Limb (tissue), 2 donors: Measurements from ENCODE around the gene LDAH.
"Not testable (repeated sequence)": the region's sequence is repeated elsewhere in the genome, so short reads cannot be mapped to it uniquely, and the experiment has no call there.

ENCODE experiments used
- DNase-seq, 2 donors: peaks; one replicate each; pipeline ENCODE4 v3.0.0-alpha.2; 2016; ENCODE audit errors: extremely low spot score in 2 of 2

The LDAH gene

DNA sequence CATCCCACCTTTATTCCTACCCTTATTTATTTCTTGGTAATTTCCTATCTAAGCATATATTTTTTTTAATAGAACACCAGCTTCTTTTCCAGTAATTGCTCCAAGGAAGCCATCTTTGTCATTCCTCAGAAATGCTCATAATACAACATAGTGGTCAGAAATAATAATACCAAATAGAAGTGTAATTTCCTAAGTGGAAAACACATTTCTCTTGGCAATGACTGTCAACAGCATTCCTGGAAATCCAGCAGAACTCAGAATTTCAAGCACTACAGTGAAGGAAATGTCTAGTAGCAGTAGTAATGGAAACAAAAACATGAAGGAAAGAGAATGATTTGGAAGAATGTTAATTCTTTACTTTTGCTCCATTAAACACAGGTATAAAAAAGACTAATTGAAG is 99.4 kb downstream of the LDAH start:
- no peak for DNase-seq

DNA sequence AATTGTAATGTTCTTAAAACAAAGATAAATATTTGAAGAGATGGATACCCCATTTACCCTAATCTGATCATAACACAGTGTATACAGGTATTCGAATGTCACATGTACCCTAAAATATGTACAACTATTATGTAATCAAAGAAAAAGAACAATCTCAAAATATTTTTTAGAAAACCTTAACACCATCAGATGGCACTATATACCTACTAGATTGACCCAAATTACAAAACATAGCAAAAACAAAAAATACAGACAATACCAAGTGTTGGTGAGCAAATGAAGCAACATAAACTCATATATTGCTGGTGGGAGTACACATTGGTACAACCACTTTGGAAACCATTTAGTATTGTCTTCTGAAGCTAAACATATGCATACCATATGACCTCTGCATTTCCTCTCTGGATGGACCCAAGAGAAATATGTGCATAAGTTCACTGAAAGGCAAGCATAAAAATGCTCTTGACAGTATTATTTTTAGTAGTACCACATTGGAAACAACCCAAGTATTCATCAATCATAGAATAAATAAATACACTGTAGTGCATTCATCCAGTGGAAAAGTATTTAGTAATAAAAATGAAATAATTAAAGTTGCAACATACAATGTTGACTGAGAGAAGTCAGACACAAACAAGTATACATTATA is 100.2 kb downstream of the LDAH start:
- DNase-seq = no peak

DNA sequence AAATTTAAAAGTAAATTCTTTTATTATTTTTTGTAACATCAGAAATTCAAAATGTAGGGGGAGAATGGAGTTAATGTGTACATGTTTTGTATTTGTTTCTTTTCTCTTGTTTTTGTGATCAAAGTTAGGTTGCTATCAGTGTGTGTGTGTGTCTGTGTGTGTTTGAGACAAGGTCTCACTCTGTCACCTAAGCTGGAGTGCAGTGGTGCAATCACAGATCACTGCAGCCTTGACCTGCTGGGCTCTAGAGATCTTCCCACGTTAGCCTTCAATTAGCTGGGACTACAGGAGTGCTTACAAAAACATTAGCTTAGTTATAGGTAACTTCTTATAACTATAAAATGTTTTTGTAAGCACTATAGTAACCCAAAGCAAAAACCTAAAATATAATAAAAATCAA is 105.3 kb downstream of the LDAH start:
- DNase-seq = no peak

DNA sequence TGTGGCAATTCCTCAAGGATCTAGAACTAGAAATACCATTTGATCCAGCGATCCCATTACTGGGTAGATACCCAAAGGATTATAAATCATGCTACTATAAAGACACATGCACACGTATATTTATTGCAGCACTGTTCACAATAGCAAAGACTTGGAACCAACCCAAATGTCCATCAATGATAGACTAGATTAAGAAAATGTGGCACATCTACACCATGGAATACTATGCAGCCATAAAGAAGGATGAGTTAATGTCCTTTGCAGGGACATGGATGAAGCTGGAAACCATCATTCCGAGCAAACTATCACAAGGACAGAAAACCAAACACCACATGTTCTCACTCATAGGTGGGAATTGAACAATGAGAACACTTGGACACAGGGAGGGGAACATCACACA is 106.7 kb downstream of the LDAH start:
- not testable (repeated sequence) for DNase-seq

DNA sequence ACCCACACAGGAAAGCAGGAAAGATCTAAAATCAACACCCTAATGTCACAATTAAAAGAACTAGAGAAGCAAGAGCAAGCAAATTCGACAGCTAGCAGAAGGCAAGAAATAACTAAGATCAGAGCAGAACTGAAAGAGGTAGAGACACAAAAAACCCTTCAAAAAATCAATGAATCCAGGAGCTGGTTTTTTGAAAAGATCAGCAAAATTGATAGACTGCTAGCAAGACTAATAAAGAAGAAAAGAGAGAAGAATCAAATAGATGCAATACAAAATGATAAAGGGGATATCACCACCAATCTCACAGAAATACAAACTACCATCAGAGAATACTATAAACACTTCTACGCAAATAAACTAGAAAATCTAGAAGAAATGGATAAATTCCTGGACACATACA is 108.5 kb downstream of the LDAH start:
- DNase-seq = not testable (repeated sequence)

DNA sequence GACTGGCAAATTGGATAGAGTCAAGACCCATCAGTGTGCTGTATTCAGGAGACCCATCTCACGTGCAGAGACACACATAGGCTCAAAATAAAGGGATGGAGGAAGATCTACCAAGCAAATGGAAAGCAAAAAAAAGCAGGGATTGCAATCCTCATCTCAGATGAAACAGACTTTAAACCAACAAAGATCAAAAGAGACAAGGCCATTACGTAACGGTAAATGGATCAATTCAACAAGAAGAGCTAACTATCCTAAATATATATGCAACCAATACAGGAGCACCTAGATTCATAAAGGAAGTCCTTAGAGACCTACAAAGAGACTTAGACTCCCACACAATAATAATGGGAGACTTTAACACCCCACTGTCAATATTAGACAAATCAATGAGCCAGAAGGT is 109.3 kb downstream of the LDAH start:
- DNase-seq = not testable (repeated sequence)

DNA sequence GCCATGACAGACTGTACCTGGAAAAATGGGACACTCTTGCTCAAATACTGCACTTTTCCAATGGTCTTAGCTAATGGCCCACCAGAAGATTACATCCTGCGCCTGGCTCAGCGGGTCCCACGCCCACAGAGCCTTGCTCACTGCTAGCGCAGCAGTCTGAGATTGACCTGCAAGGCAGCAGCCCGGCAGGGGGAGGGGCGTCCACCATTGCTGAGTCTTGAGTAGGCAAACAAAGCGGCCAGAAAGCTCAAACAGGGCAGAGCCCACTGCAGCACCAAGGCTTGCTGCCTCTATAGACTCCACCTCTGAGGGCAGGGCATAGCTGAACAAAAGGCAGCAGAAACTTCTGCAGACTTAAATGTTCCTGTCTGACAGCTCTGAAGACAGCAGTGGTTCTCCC is 111.3 kb downstream of the LDAH start:
- DNase-seq = not testable (repeated sequence)

DNA sequence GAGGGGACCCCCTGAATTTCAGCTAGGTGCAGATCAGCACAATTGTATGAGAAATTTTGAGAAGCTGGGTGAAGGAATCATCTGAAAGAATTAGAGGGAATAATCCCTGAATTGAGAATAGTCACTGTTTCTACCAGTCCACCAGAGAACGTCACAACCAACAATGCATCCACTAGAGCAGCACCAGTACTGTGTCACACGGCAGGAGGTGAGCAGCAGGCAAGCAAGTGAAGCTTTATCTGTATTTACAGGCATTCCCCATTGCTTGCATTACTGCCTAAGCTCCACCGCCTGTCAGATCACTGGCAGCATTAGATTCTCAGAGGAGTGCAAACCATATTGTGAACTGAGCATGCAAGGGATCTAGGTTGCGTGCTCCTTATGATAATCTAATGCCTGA is 115.3 kb downstream of the LDAH start:
- no peak for DNase-seq

DNA sequence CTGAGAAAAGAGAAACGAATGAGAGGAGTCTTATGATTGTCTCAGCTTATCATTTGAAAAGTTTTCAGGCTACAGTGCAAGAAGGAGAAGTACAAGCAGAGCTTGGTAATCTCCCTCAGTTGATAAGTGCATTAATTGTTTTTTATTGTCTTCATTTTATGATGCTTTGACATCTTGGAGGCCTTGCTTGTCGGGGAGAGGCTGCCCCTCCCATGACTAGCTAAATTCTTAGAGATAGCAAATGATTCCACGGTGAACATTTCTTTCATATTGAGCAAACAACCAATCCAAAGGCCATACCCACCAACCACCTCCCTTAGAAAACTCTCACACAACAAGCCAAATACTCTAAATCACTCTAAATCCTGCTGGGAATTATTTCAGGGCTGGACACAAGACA is 116.1 kb downstream of the LDAH start:
- no peak for DNase-seq

DNA sequence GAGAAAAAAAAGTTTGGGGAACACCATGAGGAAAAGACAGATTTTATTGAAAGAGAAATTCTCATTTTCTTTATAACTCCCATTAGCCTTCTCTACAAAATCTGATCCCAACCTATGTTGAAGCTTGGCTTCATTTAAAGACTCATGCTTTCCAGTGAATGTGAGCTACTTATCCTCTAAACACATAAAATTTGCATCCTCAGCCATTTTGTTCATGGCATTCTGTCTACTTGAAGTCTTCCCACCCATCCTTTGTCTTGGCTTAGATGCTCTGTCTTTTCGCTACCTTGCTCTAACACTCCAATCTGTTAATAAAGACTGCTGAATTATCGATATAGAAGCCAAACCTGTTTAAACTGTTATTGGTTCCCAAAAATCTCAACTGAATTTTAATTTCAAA is 116.7 kb downstream of the LDAH start:
- DNase-seq = no peak

DNA sequence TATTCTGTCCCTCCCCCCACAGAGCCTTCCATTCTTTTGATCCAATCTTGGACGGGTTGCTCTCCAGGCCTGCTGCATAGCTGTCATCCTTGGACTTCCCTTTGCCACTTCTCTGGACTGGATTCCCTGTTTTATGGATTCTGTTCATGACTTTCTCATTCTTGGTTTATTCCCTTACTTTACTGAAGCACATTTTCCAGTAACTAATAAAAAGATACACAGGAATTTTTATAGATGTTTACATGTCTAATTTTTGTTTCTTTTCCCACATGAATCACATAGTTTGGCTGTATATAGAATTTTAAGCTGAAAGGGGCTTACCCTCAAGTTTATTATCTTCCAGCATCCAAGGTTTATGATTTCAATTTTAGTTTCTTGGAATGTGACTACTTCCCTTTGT is 118.0 kb downstream of the LDAH start:
- DNase-seq = no peak

DNA sequence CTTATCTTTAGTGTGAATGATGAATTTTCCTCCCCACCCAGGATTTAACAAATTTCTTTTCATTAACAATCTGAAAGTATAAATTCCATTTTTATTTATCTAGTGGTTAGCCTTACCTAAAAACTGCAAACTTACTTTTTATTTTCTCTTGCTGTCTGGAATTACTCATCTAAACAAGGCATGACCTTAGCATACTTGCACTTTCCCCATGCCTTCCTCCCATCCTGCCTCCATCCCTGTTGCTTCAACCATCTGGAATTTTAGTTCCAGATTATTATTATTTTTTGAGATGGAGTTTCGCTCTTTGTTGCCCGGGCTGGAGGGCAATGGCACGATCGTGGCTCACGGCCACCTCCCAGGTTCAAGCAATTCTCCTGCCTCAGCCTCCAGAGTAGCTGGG is 120.3 kb downstream of the LDAH start:
- no peak for DNase-seq

DNA sequence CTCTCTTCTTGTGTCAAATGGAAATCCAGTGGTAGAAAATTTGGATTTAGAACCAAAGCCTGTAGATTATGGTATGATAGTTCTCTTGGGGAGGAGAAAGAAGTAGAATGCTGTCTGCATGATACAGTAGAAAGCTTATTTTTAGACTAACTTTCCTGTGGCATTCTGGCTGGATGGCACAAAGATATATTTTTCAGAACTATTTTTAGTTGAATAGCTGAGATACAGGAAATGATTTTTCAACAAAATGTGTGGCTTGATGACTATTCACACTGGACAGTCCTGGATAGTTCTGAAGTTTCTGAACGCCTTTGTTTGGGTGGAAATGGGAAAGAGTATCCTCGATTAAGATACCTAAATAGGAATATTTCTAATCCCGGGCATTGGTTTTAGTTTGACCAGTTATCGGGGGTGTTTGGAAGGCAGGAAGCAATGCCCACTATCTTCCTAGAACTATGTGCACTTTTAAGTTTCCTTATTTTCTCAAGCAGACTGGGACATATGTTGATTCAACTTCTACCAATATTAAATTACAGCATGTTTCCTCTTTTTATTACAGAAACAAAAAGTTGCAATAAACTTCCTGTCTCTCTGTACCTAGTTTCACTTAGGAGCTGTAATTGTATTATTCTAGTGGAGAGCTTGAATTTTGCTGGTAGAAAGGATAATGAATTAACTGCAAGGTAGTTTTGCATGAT is 123.8 kb downstream of the LDAH start:
- DNase-seq = no peak

DNA sequence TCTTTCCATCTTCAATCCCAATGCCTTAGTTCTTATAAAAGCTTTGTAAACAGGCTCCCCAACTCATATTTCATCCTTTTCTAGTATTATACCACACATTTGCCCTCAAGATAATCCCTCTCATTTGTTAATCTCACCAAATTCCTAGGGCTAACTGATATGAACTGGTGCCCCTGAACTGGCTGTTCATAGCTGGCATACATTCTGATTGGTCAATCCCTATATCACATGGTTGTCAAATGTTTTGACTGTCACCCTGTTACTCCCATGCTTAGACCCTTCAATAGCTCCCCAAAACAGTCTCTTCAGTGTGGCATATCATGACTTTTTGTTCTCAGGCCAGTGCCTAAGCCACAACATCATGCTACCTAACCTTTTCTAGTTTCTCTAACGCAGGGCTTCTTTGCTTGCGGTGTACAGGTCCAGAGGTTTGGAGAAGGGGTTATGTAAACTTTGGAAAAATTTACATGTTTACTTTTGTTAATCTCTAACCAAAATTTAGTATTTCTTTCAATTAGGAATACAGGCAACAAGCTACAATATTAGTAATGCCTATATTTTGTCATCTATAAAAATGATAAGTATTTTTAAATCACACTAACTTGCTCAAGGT is 125.5 kb downstream of the LDAH start:
- no peak for DNase-seq

DNA sequence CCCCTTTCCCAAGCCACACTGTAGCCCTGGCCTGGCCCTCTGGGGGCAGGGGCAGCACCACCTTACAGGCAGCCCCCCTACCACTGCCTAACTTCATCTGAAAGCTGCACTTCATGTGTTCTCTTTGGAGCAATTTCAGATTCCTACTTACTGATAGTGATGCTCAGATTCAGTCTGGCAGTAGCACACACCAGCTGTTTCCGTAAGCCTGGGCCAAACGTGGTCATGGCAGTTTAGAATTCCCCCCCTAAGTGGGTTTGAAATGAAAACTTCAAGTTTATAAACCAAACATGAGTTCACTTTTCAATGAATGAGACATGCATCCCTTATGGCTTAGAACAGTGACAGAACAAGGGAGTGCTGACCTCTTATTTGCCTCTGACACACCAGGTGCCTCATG is 126.5 kb downstream of the LDAH start:
- no peak for DNase-seq

DNA sequence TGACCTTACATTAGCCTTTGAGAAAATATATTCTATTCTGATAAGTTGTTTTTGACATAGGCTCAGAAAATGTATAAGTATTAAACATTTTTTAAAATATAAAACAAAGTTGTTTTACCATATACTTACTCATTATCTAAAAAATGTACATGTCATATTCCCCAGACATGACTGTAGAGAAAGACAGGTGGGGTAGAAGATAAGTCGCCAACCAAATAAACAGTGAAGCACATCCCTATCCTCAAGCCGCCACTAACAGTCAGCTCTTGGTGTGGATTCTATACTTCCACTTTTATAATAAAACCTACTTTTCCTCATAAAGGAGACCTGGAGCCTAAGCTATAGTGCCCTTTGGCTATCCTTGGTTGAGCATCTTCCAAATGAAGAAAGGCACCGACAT is 129.6 kb downstream of the LDAH start:
- DNase-seq = no peak

DNA sequence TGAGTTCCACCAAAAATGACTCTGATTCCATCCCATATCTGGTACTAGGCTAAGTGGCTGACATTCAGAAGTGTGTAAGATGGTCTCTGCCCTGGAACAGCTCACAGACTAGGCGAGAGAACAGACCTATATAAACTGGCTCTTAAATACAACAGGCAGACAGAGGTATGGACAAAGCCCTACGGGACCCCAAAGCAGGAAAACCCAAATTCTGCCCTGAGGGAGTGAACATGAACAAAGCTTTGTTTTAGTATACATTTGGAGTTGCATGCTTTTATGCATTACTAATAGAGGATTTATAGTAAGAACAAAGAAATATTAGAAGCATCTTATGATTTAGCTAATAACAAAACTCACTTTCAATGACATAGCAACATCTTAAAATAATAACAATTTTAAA is 130.8 kb downstream of the LDAH start:
- no peak for DNase-seq

DNA sequence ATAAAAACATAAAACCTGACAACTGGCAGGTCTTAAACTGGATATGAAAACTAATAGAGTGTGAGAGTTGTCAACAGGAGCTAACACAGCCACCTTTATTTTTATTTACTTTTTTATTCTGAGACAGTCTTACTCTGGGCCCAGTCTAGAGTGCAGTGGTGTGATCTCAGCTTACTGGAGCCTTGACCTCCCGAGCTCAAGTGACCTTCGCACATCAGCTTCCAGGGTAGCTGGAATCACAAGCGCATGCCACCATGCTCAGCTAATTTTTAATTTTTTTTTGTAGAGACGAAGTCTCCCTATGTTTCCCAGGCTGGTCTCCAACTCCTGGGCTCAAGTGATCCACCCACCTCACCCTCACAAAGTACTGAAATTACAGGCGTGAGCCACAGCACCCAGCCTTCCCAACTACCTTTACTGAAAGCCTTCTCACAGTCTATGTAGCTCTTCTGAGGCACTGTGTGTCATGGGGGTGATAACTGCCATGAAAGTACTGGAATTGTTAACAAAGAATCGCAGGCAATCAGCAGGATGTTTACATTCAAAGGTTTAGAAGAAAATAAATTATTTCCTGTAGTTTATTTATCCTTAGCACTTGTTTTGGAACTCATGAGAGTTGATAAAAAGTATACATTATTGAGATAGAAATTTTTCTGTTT is 131.7 kb downstream of the LDAH start:
- no peak for DNase-seq

DNA sequence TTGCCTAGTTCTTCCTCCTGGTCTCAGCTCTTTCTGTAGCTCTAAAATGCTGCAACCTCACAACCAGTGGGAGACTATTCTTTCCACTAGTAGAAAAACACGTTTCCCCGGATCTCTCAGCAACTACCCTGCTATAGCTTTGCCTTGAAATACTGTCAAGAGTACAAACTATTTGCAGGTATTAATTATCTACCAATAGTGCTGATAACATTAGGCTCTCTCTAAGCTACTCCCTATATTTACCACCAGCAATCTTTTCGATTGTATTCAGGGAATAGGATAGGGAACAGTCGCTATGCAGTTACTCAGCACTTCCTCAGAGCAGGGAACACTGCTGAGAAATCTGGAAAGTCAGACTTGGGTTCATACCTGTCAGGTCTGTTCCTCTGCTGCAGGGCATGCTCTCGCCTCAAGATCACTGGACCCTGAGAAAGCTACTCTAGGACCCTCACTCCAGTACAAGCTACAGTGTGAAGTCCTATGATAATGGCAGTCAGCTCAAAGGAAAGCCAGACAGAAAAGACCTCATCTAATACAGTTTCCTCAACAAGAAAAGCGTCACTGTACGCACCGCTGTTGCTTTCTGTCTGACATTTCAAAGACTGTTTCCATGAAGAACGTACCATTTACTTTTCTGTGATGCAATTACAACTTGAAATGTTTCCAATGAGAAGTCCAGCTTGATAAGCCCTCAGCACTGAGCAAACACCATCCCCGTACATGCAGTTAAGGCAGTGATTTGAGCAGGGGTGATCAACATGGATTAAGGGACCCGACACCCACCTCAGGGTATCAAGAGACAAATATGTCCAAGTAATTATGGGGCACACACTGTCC is 133.3 kb downstream of the LDAH start:
- DNase-seq = no peak

DNA sequence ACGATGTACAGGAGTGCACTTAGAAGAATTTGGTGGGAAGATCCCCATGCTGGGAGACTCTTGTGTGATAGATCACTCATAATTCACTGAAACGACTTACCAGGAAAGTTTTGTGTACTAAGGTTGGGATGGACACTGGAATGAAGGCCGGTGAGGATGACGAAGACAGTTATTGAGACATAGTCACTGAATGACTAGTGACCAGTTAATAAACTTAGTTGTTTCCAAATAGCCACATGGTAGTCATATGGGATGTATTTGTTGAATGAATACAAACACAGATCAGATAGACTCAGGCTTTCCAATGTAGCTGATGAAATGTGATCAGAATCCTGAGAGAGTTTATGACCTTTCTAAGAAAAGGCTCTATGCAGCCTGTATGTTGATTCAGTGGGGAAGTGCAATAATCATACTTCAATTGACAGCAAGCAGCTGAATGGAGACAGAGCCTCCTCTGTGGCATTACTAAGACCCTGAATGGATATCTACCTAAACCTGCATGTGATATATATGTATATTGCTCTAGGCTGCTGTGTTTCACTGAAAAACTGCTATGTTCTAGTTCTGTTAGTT is 135.6 kb downstream of the LDAH start:
- DNase-seq = no peak

DNA sequence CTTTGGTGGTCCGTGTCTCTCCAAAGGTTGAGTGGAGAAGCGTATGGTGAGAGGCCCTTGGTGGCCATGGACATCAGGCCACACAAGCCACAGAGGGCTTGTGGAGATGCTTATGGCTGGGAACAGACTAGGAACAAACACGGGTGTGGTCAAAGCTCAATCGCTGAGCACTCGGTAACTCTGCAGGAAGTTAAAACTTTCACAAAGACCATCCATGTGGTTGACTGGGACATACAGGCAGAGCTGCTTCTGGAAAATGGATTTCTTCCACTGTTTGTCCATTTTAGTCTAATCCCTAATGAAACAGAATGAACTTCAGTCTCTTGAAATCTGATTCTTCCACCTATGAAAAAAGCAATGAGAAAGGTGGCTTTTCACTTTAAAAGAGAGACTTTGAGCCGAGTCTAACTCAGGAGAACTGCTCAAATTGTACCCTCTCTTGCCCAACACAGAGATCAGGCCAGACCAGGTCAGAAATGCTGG is 138.3 kb downstream of the LDAH start:
- no peak for DNase-seq
